HG02852 (cell line): ENCODE measurements around the gene PLEKHG4B.
"Not testable (repeated sequence)": the region's sequence is repeated elsewhere in the genome, so short reads cannot be mapped to it uniquely, and the experiment has no call there.

ENCODE experiments used
- ATAC-seq: cut with Tn5 transposase; IDR thresholded peaks from one replicate; pipeline ENCODE4 v1.9.1; 2021; ENCODE audit warnings: mild to moderate bottlenecking, moderate library complexity; ENCODE audit not compliant: unreplicated experiment

Gene PLEKHG4B

DNA sequence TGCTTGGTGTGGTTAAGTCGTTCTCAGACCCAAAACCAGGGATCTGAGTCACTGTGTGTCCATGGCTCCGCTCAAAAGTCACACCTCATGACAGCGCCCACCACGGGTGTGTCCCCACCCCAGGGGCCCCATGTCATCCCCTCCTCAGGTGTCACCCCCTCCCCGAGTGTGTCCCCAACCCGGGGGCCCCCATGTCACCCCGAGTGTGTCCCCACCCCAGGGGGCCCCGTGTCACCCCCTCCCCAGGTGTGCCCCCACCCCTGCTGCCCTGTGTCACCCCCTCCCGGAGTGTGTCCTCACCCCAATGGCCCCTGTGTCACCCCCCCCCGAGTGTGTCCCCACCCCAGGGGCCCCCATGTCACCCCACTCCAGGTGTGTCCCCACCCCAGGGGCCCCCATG is 104.4 kb downstream of the PLEKHG4B start:
- no peak for ATAC-seq

DNA sequence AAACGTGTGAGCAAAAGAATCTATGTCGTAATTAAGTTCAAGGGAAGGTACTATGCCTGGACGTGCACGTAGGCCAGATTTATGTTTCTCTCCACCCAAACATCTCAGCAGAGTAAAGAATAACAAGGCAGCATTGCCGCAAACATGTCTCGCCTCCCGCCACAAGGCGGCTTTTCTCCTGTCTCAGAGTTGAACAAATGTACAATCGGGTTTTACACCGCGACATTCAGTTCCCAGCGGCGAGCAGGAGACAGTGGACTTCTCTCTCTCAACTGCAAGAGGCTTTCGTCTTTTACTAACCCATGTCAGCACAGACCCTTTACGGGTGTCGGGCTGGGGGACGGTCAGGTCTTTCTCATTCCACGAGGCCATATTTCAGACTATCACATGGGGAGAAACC is 105.1 kb downstream of the PLEKHG4B start:
- not testable (repeated sequence) for ATAC-seq

DNA sequence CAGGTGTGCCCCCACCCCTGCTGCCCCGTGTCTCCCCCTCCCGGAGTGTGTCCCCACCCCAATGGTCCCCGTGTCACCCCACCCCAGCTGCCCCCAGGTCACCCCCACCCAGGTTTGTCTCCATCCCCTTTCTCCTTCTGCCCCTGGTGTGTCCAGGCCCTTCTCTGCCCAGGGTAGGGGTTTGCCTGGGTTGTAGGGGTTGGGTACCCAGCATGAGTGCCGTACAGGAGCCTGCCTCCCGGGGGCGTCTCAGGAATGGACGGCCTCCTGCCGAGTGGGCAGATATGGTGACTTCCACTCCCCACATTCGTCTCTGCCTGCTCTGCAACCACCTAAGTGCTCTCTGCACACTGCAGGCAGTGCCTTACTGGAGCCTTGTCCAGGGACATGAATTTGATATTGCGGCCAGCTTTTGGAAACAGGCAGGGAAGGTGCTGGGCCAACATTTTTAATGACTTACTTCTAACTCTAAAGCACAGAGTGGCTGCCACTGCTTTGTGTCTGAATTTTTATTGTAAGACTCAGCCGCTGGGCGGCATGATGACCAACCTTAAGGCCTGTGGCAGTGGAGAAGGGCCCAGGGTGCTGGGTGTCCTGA is 106.0 kb downstream of the PLEKHG4B start:
- ATAC-seq, result no peak

- no peak for ATAC-seq
Measured at GRCh38 chr5:198516-199196, 106.7 kb downstream of the PLEKHG4B start.

DNA sequence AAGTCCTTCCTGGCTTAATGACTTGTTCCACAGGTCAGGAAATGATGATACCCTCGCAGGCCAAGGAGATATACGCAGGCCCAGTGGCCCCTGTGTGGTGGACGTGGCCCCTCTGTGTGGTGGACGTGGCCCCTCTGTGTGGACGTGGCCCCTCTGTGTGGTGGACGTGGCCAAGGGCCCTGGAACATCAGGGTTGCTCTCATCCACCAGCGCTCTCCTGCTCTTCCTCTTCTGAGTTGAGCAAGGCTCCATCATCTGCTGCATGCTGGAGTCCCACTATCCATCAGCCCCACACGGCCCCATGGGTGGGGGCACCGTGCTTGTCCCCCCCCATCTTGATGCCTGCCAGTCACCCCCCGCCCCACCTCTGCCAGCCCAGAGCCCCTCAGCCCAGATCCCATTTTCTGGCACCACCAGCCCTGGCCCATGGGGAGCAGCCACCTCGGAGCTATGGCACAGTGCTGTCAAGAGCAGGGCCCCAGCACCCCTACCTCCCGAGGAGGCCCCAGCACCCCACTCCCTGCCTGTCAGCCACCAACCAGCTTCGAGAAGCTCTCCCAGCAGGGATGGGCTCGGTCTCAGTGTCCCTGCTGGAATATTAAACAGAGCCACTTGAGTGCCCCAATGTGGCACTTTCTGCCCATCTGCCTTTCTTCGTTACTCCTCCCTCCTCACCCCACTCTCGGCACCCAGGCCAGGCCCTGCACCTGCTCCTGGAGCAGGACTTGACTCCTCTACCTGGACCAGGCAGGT is 107.4 kb downstream of the PLEKHG4B start:
- no peak for ATAC-seq

- ATAC-seq, result no peak
Measured at GRCh38 chr5:199950-200645, 108.1 kb downstream of the PLEKHG4B start.

GRCh38 chr5:200985-201384 is 109.0 kb downstream of the PLEKHG4B start:
- ATAC-seq, result no peak

DNA sequence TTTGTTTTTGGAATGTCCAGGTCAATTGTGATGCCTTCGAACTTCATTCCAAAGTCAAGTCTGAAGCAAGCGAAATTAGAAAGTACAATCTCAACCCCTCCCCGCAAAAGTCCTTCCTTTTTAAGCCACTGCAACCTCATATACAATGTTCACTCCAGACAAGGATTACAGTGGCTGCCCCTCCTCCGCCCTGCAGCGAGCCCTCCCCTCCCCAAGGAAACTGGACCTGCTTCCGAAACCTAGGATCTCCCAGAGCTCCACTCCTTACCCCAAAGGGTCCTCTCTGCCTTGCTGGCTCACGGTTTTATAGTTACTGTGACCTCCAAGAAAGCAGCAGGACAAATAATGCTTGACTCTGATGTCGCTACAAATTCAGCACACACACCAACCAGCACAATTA is 109.7 kb downstream of the PLEKHG4B start:
- no peak for ATAC-seq

DNA sequence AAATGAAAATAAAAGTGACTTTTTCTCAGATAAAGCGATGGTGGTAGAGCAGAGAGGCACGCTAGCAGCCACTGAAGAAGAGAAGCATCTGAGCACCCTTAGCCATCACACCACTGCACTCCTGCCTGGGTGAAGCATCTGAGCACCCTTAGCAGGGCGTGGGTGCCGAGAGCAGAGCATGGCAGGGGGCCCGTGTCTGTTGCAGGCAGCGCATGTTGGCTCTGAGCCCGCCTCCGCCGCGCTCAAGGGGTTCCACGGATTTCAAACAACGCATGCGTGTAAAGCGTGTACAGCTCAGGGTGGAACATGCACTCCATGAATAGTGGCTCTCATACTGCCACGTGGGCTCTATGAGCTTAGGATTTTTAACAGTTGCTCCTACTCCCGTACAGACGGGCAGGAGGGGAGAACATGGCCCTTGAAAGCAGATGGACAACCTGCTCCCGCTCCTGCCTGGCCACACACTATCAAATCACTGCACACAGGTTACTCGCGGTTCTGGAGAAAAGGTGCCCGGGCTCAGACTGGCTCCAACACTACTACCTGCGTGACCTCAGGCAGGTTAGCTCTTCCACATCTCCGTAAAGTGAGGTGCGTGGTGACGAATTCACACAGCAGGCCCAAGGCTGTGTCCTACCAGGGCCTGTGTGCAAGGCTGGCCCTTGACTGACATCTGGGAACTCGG is 111.4 kb downstream of the PLEKHG4B start:
- ATAC-seq, result no peak

- ATAC-seq, result no peak
Measured at GRCh38 chr5:204001-204400, 112.0 kb downstream of the PLEKHG4B start.

- no peak for ATAC-seq
Measured at GRCh38 chr5:204462-204861, 112.5 kb downstream of the PLEKHG4B start.

DNA sequence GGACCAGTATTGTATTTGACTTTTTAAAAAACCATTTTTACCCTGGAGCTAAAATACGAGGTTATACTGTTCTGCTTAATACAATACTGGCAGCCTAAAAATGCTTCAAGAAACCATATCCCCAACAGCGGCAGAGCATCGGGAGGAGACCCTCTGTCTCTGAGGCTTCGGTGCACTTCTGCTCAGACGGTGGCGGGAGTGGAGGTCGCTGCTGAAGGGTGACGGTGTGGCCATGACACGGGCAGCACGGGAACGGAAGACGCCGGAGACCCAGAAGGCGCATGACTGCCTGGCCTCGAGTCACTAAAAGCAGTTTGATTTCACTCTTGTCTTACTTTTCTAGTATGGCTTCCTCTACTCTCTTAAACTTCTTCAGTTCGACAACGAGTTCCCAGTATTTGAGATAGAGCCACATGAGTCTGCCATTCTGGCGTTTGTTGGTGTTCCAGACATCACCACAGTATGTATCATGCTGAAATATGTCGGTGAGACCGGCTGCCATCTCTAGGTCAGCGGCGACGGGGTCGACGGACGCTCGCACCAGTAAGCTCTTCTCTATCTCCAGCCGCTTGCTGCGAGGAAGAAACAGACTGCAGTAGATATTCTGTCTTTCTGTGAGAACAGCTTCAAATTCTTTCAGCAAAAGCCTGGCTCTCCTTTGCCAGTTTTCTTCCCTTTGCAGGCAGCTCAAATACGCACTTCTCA is 113.2 kb downstream of the PLEKHG4B start:
- ATAC-seq, result no peak

DNA sequence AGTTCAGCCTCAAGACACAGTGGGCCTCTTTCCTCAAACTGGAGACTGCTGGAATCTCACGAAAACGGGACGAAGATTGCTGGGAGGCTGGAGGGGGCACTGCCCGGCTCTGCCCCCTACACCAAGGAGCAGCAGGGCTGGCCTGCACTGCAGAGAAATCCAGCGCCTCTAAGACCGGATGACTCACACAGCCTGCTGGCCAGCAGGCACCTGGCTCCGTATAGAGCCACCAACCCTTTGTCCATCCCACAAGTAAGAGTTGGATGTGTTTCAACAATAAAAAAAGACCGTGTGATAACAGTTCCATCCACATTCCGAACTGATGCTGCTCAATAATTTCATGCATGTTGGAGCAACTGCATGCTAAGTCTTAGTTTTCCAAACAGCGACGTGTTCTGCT is 114.4 kb downstream of the PLEKHG4B start:
- no peak for ATAC-seq

- no peak for ATAC-seq
Measured at GRCh38 chr5:206927-207536, 115.1 kb downstream of the PLEKHG4B start.

DNA sequence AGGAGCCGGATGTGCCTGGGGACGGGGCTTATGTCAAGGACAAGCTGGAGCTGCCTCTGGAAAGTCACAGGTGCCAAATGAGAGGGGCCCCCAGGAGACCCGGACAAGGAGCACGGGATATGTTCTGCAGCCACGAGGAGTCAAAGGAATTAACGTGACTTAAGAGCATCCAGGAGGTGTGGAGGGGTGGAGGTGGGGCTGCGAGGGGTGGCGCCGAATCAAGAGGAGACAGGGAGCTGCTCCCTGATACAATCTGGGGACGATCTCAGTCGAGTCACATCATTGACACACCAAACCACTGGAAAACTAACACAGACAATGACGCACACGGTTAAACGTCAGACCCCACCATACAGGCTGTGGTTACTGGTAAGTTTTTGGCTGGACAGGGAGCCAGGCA is 115.6 kb downstream of the PLEKHG4B start:
- ATAC-seq, result no peak

- no peak for ATAC-seq
Measured at GRCh38 chr5:208449-209114, 116.6 kb downstream of the PLEKHG4B start.

DNA sequence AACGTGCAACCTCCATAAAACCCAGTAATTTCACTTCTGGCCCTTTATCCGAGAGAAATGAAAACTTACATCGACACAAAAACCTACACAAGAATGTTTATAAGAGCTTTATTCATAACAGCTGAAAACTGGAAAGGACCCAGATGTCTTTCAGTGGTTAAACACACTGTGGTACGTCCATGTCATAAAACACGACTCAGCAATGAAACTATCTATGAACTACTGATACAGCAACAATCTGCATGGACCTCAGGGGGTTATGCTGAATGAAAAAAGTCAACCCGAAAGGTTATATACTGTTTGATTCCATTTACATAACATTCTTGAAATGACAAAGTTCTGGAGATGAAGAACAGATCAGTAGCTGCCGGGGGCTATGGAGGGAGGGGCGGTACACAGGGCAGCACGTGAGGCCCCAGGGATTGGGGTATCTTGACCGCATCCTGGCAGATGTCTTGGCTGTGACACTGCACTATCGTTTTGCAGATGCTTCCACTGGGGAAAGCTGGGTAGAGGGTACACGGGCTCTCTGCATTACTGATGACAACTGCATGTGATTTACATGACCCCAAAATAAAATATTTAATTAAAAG is 121.9 kb downstream of the PLEKHG4B start:
- ATAC-seq, result no peak

DNA sequence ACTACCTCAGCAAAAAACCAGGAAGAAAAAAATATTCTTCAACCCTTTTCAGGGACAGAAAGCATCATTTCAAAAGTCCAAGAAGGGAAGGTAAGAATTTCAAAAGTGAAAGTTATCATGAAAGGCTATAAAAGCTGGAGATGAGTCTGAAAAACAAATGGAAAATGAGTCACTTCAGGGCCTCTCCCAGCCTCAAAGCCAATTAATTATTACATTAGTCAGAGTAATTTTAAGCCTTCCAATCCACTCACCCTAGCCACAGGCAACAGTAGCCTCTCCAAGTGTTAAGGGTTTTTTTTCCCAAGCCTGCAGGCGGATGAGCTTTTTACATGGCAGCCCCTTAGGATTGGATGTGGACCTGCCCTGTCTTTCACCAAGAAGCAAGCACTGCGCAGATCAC is 123.3 kb downstream of the PLEKHG4B start:
- not testable (repeated sequence) for ATAC-seq

GRCh38 chr5:216076-216475 is 124.1 kb downstream of the PLEKHG4B start:
- ATAC-seq, result not testable (repeated sequence)
